ENCODE data around the gene DAAM1.
A peak's percentile ranks its signal among the peaks of the same experiment; 100 is the strongest.

The DAAM1 gene

DNA sequence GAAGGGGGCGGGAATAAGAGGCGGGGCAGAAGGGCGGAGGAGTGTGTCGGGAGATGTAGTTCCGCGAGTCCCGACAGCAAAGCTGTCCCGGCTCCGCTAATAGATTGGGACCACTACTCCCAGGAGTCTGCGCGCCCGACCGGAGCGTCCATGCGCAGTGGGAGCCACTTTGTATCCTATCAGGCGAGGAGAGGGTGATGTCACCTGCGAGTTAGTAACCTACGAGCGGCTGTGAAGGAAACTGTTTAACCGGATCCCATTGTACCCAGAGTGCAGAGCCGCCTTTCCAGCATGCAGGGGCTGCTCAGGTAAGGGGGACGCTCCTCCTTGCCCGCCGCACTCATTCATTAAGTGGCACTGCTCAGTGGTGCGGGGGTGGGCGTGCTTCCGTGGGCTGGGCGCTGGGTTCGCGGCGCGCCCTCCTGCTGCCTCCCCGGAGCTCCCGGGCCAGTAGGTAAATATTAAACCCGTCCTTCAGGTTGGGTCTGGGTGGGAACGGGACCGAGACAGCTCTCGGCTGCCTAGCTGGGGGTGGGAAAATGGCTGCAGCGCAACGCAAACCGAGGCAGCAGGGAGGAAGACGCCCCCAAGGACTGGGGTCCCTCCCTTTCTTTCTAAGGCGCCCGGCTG, at the start of gene DAAM1:
Gene DAAM1 (plus strand): TSS at position 207 of the 630 bp plus-strand sequence. CDS start 74,811 bp downstream, outside the sequence.
- peak; percentile 99 for DNase-seq

DNA sequence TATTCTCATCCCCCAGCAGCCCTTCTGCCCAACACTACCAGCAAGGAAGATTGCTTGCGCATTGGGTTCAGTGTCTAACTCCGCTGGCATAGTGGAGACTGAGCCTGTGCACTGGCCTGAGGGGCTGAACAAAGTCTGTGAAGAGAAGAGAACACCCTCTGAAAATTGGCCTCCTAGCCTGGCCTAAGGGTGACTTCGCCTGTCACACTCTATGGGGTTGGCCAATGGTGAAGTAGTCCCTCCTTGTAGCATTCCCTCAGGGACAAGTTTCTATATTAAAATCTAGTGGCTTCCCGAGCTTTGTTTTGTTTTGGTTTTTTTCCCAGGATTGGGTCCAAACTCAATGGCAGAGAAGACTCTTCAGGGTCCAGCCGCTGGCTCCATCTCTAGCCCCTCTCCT, 49.1 kb upstream of the DAAM1 start:
- DNase-seq = no peak

DNA sequence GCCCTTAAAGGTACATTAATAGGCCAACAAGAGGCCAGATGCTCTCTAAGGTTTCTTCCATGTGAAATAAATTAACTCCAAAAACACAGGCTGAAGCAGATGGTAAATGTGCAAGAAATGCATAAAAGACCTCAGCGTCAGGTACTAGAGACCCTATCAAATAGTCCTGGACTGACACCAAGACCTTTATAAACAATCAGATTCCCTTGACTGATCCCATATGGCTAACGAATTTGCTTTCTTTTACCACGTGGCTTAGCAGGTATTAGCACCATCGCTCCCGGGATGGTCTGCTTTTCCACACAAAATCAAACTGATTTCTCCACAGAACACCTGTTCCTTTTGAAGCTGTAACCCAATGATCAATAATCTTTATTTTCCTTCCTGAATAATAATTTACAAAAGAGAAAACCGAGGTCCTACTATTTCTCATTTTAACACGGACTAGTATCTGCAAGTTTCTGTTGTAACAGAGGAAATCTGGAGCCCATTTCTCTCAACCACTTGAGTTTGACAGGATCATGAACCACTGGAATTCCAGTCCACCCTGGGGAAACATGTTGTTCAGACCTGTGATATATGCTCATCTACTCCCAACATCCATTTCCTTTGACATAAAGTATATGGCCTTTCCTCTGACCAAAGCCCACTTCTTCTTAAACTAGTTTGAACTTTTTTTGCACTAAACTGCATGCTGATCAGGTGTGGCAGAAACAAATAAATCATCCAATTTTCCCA, 48.2 kb upstream of the DAAM1 start:
- DNase-seq = no peak

DNA sequence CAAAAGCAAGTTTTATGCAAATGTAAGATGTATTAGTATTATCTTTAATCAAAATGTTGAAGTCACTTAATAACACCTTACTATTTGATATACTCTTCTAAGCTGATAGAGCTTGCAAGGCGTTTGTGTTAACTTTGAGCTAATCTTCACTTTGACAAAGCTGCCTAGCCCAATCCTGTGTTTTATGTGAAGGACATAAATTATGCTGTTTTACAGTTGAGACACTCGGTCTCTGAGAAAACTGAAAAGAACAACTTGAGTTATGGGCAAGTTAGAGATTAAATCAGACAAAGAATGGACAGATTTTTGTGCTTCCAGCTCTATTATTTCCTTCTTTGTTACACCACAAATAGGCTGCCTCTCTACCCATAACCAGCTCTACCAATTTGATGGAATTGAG, 42.0 kb upstream of the DAAM1 start:
- DNase-seq = no peak

DNA sequence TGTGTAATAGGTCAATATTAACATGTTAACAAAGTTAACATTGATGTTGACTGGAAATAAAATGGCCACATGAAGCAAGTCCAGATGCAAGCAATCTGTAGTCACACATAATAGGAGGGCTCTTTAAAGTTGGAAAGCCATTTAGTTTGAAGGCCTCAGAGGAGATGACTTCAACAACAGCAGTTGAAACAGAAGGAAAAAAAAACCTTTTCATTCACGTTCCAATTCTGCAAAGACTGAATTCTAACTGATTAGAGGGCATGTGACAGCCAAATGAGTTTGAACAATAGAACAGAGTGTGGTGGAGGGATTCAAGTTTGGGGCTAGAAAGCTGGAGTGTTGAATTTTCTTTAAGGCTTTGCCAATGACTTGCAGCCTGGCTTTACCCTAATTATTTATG, 41.5 kb upstream of the DAAM1 start:
- DNase-seq = no peak

DNA sequence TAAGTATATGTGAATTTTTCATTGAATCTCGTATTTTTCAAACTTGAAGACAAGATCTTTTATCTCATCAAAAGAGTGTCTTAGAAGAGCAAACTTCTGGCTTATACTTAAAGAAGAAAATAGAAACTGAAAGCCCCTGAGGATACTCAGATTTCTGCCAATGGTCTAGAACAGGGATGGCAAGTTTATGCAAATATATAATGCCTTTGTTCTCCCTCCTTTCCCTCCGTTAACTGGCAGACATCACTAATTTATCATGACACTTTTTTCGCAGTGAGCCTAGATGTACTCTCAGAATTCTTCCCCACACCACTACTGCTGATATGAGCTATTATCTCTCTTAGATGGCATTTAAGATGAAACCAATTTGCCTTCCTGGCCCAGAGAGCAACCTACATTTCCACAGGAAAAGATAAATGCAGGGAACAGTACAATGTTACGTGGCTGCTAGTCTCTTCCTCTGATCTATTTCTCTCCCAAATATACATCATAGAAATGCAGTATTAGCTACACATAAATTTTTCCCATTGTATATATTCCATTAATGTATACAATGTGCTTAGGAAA, 40.0 kb upstream of the DAAM1 start:
- no peak for DNase-seq

DNA sequence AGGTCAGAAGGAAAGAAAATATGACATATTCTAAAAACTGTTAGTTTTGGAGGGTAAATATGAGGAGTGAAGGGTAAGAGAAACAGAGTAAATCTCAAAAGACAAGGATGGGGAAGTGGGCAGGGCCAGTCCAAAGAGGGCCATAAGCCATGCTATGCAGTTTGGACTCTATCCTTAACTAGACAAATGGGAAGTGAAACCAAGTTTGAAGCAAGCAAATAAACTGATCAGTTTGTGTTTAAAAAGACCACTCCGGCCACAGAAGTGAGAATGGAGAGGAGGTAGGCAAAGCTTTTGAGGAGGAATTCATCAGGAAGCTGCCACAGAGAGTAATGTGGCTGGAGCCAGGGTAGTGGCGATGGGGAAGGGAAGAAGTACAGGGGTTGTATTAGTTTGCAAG, 37.5 kb upstream of the DAAM1 start:
- DNase-seq = peak; percentile 72

DNA sequence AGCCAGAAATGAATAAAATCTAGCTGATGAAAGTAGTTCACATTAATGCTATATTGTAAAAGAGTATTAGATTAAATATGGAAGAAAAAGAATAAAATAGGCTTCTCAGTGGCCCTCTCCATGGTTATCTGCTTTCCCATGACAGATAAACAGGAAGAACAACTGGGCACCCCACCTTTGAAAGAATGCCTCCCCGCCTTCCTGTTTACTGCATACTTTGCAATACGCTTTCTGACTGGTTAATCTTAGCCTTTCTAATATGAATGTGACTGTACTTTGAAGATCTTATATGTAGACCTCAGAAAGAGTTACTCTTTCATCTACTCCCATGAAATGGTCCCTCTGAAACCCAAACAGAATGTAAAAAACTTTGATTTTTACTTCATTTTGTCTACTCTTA, 34.1 kb upstream of the DAAM1 start:
- DNase-seq = no peak

DNA sequence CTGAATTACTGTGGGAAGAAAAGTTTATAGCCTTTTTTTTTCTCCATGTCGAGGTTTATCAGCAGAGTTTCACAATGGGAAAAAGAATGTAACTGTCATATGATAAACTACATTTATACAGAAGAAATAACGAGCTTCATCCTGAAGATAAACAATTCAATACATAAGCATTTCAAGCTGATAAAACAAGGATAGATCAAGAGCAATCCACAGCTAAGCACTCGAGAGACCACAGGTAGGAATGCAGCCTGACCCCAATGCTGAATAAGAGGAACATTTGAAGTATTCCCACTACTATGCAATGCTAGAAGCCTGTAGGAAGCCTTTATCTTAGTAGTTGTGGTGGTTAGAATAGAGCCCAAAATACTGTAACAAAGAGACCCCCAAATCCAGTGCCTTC, 32.6 kb upstream of the DAAM1 start:
- DNase-seq = no peak

DNA sequence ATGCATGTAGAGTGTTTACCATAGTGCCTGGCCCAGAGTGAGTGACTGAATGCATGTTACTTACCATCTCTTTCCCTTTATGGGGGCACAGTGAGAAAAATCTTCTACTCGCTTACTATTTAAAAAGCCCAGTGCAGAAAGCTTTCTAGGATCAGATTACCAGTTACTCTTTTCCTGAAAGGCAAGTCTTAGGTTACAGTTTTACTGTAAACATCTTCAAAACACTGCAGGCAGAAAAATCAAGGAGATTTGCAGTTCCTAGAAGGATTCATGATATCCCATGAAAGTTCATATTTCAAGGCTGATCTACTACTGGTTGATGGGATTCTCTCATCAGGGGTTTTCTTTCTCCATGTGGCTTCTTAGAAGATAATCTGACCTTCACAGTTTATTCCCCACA, 29.3 kb upstream of the DAAM1 start:
- no peak for DNase-seq

DNA sequence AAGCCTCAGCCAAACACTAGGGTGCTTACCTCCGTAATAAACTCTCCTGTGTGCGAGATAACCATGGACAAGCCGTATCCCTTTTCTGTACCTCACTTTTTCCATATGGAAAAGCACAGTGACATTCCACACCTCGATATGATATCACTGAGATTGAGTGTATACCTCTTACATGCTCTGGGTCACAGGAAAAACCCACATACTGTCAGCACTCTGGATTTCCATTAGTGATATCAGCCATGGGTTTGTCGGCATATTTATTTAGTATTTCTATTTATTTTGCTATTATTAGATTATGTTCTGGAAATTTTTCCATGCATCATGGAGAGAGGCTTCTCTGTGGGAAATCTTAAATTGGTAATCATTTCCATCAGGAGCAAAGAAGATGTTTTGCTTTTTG, 28.0 kb upstream of the DAAM1 start:
- no peak for DNase-seq

DNA sequence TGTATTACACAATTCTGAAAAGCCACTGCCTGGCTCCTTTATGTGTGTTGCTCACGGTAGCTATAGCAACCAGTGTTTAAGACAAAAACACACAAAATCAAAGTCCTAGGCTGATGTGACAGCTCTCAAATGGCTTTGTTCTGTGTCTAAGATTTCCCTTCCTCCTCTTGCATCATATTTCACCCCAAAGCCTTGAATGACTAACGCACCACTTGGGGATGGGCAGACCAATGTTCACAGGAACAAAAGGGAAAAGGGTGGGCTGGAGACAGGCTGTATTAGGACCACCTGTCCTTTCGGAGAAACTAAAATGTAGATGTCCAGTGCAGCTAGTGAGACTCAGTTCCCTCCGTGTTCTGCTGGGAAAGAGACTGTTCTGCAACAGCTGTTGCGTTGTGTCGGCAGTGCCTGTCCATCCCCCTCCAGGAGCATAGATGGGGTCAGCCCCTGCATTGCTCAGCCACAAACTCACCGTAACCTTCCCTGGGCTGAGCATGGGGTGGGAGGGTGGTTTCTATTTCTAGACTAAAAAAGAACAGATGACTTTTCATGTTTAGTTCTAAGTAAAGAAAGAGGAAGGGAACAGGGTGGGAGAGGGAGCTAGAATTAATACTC, 26.8 kb upstream of the DAAM1 start:
- DNase-seq = peak; percentile 55

DNA sequence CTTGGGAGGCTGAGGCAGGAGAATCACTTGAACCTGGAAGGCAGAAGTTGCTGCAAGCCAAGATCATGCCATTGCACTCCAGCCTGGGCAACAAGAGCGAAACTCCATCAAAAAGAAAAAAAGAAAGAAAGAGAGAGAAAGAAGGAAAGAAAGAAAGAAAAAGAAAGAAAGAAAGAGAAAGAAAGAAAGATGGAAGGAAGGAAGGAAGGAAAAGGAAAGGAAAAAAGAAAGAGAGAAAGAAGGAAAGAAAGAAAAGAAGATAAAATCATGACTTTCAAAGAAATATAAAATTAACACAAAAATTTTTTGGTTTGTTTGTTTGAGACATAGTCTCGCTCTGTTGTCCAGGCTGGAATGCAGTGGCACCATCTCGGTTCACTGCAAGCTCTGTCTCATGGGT, 22.2 kb upstream of the DAAM1 start:
- no peak for DNase-seq

DNA sequence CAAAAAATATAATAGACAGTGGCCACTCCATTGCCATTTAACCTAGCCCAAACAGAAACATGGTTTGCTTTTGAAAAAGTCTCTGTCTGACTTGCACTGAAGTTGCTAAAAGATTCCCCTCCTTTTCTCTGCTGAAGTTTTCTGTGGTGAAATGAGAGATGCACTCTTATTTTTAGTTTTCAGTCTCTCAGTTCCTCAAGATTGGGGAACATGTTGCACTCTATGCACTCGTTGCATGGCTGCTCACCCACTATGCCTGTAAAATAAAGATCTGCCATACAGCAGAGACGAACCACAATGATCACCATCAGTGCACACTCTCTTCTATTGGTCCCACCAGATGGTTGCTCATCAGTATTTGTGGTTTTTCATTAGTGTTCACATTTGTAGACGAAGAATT, 13.1 kb upstream of the DAAM1 start:
- no peak for DNase-seq

DNA sequence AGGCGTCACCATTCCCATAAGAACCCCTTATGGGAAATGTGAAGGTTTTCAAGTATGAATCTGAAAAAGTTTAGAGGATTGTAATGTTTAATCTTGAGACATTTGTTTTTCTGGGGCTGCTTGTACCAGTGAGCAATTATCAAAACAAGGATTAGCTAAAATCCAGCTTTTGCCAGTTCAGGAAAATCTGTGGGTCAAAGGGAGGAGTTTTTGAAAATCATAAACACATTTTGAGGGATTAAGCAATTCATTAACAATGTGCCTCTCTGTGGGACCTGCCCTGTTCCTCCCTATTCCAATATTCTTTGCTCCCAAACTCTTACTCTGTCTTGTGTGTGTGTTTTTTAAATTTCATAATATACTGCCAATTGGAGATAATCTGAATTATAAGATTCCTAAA, 11.7 kb upstream of the DAAM1 start:
- no peak for DNase-seq

DNA sequence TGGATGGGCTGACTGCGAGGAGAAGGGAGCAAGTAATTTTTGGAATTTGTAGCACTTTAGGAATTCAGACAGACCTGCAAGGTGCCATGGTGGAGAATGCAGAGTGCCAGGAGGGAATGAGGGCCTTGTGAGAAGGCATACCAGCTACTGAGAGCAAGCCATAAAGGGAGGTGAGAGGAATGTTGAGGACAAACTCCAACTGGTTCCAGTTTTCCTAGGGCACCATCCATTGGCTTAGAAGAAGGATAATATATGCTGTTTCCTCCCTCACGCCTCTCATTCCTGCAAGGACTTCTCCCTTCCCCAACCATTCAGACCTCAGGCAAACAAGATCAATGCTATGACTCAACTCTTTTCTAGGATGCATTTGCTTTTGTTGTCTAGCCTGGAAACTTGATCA, 11.2 kb upstream of the DAAM1 start:
- DNase-seq = no peak

DNA sequence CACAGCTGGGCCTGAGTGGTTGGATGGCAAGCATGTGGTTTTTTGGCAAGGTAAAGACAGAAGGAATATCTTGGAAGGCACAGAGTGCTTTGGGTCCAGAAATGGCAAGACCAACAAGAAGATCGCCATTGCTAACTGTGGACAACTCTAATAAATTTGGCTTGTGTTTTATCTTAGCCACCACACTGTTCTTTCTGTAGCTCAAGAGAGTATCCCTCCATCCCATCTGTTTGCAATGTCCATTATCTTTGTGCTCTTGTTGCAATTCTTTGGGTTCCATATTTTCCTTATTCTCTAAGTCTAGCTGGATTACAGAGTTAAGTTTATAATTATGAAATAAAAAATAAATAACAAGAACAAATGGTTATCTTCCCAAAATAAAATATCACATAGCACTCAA, 6.7 kb upstream of the DAAM1 start:
- DNase-seq = no peak

DNA sequence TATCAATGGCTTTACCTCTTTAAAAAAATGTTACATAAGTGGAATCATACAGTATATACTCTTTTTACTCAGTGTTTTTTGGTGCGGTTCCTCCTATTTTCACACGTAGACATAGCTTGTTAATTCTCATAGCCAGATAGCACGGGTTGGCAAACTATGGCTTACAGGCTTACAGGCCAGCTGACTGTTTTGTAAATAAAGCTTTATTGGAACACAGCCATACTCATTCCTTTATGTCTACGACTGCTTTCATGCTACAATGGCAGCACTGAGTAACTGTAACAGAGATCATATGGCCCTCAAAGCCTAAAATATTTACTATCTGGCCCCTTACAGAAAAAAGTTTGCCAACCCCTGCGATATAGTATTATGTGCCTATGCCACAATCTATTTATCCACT, 5.8 kb upstream of the DAAM1 start:
- DNase-seq = no peak

DNA sequence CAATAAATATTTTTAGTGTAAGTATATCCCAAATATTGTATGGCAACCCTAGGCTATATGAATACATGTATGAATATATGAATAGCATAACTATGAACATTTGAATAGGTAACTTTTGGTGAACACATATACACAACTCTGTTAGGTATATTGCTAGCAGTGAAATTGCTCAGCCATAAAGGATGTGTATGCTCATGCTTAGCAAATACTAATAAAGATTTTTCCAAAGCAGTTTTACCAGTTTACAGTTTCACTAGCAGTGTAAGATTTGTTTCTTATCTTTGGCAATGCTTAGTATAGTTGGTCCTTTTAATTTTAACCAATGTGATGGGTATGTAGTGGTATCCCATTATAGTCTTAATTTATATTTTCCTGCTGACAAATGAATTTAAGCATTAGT, 5.3 kb upstream of the DAAM1 start:
- DNase-seq = no peak

DNA sequence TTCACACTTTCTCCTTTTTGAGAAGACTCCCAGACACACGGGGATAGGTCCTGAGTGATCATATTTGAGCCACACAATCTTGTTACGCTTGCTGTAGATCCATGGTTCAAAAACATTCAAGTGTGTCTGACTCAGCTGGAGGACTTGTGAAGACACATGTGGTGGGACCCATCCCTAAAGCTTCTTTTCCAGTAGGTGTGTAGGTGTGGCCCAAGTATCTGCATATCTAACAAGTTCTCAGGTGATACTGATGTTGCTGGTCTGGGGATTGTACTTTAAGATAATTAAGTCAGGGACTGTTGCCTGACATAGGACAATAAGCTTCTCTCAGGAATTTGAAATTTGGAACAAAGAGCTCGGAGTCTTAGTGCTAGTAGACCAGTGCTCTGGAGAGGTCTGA, 4.1 kb upstream of the DAAM1 start:
- no peak for DNase-seq

DNA sequence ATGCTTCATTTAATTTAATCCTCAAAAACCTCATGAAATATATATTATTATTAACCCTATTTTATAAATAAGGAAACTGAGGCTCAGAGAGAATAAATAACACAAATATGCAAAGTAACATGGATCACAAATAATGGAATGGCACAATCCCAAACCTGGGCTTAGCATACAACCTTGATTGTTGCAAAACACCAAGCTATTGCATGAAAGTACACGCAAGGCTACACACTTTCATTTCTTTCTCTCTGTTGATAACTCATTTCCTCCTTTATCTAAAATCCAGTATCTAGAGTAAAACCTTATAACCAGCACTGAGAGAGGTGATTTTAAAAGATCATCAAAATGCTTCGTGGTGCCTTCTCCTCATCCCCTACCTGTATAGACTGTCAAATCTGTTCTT, 2.8 kb upstream of the DAAM1 start:
- DNase-seq = no peak

DNA sequence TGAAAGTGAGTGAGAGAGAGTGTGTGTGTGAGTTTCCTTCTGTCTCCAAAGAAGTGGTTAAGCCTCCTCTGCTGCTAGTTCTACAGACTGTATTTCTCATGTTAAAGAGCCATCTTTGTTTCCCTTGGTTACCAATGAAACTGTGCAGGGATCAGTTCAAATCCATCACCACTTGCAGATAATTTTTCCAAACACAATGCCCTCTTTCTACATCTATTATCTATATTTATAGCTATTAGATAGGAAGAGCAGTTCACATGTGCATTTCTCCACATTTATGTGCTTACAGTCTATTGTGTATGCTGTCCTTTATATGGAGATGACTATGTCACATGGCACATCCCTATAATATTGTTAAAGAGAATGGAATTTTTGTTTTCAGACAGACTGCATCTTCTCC, 2.2 kb upstream of the DAAM1 start:
- DNase-seq = no peak

DNA sequence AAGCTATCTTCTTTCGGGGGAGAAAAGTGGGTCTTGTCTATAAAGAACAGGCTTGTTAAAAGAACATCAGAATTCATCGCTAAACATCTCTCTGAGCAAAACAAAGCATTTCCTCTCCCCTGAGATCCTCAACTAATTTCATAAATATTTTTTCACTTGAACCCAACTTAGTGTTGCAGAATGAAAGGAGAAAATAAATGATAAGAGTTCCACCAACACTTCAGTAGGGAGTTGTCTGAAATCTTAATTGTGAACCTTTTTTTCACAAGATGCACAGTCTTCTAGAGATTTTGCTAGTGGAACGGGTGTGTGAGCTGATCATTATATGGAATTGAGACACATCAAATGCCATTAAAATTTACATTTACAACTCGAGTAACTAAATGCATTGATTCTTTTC, 1.3 kb upstream of the DAAM1 start:
- DNase-seq = no peak

DNA sequence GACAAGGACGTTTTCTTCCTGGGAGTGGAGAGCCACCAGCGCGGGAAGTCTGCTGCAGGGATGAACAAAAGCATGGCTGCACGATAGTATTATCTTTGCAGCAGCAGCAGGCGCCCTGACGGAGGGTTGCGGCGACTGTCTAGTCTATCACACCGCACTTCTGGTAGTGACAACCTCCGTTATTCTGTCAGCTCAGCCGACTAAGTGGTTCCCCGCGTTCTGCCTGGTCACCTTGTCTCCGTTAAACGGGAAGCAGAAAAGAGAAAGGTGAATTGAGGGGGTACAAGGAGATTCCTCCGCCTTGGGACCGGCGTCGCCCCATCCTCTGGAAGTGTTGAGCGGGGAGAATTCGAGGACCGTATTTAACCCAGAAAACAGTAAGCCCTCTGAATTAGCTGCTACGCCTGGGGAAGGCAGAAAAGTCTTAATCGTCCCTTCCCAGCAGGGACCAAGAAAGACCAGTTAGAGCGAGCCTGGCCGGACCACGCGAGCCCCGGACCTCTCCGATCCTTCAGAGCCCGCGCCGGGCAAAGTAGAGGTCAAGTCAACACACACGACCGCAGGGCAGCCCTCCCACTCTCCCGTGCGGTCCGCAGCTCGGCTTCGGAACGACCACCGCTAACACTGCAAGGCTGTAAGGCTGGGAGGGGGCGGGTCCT, 536 bp upstream of the DAAM1 start:
- peak; percentile 2 for DNase-seq

Measured in inflammatory macrophage treated with lipopolysaccharide for 4 hours (primary cell).